ENCODE data around the gene HBB.
"Not testable (repeated sequence)": the region's sequence is repeated elsewhere in the genome, so short reads cannot be mapped to it uniquely, and the experiment has no call there.

Gene HBB

DNA sequence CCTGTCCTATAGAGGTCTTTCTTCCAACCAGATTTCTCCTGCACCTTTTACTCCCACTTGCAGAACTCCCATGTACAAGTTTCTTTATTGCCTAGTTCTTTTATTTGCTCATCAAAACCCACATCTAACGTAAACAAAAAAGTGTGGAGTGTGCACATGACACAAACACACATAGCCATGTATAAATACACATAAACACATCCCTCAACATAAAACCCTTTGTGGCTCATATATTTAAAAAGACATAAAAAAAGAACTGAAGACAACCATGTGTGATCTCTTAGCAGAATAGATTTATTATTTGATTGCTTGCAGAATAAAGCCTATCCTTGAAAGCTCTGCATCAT is 26.0 kb upstream of the HBB start:
- TF ChIP-seq, protein P1, sequence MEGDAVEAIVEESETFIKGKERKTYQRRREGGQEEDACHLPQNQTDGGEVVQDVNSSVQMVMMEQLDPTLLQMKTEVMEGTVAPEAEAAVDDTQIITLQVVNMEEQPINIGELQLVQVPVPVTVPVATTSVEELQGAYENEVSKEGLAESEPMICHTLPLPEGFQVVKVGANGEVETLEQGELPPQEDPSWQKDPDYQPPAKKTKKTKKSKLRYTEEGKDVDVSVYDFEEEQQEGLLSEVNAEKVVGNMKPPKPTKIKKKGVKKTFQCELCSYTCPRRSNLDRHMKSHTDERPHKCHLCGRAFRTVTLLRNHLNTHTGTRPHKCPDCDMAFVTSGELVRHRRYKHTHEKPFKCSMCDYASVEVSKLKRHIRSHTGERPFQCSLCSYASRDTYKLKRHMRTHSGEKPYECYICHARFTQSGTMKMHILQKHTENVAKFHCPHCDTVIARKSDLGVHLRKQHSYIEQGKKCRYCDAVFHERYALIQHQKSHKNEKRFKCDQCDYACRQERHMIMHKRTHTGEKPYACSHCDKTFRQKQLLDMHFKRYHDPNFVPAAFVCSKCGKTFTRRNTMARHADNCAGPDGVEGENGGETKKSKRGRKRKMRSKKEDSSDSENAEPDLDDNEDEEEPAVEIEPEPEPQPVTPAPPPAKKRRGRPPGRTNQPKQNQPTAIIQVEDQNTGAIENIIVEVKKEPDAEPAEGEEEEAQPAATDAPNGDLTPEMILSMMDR (IDR thresholded peaks at IDR 0.05), result no peak
- no peak overlapping the region for H3K4me3 ChIP-seq
- H3K27ac ChIP-seq, result no peak overlapping the region
- no peak for DNase-seq
- no peaks in the 10 kb centered on the region for H3K27me3 ChIP-seq
- H3K4me1 ChIP-seq, result no peaks in the 10 kb centered on the region
- H3K36me3 ChIP-seq, result no peaks in the 10 kb centered on the region
- intact Hi-C loops (cut with DNase I; ENCODE audit: low total_unique reads), result no loop called here
- no peaks in the 10 kb centered on the region for H3K9me3 ChIP-seq

DNA sequence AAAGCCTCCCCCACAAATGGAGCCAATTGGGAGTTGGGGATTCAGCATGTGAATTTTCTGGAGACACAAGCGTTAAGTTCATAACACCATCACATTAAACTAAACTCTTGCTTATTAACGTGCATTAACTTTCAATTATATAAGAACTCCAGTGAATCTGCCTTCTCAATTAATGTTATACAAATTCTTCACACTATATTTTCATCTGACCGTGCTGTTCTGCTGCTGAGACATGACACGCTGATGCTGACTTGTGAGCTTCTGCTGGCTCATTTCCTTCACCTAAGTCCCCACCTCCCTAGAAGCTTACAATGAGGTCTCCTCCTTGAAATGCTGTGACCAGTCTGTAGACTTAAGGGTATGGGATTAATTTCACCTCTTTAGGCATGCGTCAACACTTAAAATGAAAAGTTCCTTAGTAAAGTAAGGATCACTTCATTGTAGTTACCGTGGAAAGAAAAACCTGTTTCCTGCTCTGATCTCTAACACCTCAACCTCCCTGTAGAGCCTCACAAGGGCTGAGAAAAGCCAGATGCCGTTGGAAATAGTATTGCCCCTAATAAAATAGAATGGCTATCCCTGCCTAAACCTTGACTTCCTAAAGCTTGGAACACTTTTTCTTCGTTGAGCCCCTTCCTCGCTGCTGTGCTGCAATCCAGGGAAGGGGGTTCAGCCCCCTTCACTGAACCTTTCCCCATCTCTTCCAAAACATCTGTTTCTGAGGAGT is 25.5 kb upstream of the HBB start:
- no peak for DNase-seq
- TF ChIP-seq, protein P1 (IDR thresholded peaks at IDR 0.05), result no peak
- Histone ChIP-seq H3K9me3 (no peaks in the 10 kb centered on the region), H3K4me3 (no peak overlapping the region), H3K27me3 (no peaks in the 10 kb centered on the region), H3K4me1 (no peaks in the 10 kb centered on the region), H3K36me3 (no peaks in the 10 kb centered on the region), H3K27ac (no peak overlapping the region)
- intact Hi-C loops (cut with DNase I; ENCODE audit: low total_unique reads), result no loop called here

DNA sequence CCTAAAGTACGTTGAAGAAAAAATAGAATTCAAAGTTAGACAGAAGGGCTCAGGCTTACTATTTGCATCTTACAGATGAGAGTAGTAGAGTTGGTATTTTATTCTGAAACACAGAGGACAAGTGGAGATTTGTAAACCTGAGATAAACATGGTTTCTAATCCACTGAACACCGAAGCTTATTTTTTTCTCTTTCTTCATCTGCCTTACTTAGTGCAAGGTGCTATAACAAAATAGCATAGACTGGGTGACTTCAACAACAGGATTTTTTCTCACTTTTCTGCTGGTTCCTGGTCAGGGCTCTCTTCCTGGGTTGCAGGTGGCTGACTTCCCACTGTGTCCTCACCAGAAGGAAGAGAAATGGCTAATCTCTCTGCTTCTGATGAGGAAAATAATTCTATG is 24.9 kb upstream of the HBB start:
- intact Hi-C loops (cut with DNase I; ENCODE audit: low total_unique reads), result no loop called here
- no peaks in the 10 kb centered on the region for H3K4me1 ChIP-seq
- DNase-seq, result no peak
- no peaks in the 10 kb centered on the region for H3K9me3 ChIP-seq
- H3K27ac ChIP-seq, result no peak overlapping the region
- no peaks in the 10 kb centered on the region for H3K36me3 ChIP-seq
- TF ChIP-seq, protein P1 (IDR thresholded peaks at IDR 0.05), result no peak
- H3K4me3 ChIP-seq, result no peak overlapping the region
- H3K27me3 ChIP-seq, result no peaks in the 10 kb centered on the region

DNA sequence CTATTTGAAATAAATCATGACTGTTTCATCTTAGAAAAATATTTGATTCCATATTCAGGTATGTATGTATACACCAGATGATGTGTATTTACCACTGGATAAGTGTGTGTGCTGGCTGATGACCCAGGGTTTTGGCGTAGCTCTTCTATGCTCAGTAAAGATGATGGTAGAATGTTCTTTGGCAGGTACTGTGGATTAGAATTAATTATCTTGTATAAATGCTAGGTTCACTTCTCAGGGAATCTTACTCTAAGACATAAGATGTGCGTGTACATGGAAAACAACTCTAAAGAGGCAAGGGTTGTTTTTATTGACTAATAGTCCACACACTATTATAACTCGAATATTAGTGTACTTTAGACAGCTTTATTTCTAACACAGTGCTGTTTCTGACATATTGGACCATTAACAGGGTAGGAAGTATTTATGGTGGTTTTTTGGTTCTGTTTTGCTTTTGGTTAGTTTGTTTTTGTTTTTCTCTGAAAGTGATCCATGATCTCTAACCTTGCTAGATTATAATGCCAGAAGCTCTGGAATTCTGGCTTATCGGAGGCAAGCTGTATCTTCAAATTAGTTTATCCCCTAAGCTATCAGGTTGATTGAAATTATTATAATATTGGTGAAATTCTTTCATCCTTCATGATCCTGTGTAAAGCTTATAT is 23.8 kb upstream of the HBB start:
- intact Hi-C loops (cut with DNase I; ENCODE audit: low total_unique reads), result no loop called here
- Histone ChIP-seq H3K4me3 (no peak overlapping the region), H3K9me3 (no peaks in the 10 kb centered on the region), H3K27me3 (no peaks in the 10 kb centered on the region), H3K4me1 (no peaks in the 10 kb centered on the region), H3K36me3 (no peaks in the 10 kb centered on the region), H3K27ac (no peak overlapping the region)
- DNase-seq, result no peak
- TF ChIP-seq, protein P1 (IDR thresholded peaks at IDR 0.05), result no peak

DNA sequence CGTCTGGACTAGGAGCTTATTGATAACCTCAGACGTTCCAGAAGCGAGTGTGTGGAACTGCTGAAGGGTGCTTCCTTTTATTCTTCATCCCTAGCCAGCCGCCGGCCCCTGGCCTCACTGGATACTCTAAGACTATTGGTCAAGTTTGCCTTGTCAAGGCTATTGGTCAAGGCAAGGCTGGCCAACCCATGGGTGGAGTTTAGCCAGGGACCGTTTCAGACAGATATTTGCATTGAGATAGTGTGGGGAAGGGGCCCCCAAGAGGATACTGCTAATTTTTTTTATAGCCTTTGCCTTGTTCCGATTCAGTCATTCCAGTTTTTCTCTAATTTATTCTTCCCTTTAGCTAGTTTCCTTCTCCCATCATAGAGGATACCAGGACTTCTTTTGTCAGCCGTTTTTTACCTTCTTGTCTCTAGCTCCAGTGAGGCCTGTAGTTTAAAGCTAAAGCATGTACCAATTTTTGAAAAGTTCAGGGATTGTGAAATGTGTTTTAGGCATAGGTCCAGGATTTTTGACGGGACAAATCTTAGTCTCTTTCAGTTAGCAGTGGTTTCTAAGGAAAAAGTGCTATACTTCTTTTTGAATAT is 23.0 kb upstream of the HBB start, which contains the start of gene HBG1:
TSS of gene HBG1 (minus strand) at position 51 of the 590 bp plus-strand sequence. CDS start 53 bp downstream, outside the sequence.
- H3K27ac ChIP-seq; H3K36me3 ChIP-seq; intact Hi-C loops (cut with DNase I; ENCODE audit: low total_unique reads); H3K4me1 ChIP-seq; DNase-seq; H3K27me3 ChIP-seq; H3K4me3 ChIP-seq; H3K9me3 ChIP-seq: not testable (repeated sequence)

DNA sequence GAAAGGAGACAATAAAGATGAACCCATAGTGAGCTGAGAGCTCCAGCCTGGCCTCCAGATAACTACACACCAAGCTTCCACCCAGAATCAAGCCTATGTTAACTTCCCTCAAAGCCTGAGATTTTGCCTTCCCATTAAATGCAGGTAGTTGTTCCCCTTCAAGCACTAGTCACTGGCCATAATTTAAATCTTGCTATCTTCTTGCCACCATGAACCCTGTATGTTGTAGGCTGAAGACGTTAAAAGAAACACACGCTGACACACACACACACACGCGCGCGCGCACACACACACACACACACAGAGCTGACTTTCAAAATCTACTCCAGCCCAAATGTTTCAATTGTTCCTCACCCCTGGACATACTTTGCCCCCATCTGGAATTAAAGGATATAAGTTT is 21.6 kb upstream of the HBB start:
- H3K4me1 ChIP-seq; DNase-seq; intact Hi-C loops (cut with DNase I; ENCODE audit: low total_unique reads); H3K27me3 ChIP-seq; H3K4me3 ChIP-seq; H3K9me3 ChIP-seq; H3K27ac ChIP-seq; H3K36me3 ChIP-seq: not testable (repeated sequence)

Data from tibial artery (tissue), 4 donors.